ENCODE data around the gene ZMYND8. TPM values are rescaled to one million over a fixed set of nuclear protein-coding genes. Genes with fewer than 3 reads are reported as not detected.

The ZMYND8 gene
- total RNA-seq, 1 donor from 2014 or later: 57.6 TPM

DNA sequence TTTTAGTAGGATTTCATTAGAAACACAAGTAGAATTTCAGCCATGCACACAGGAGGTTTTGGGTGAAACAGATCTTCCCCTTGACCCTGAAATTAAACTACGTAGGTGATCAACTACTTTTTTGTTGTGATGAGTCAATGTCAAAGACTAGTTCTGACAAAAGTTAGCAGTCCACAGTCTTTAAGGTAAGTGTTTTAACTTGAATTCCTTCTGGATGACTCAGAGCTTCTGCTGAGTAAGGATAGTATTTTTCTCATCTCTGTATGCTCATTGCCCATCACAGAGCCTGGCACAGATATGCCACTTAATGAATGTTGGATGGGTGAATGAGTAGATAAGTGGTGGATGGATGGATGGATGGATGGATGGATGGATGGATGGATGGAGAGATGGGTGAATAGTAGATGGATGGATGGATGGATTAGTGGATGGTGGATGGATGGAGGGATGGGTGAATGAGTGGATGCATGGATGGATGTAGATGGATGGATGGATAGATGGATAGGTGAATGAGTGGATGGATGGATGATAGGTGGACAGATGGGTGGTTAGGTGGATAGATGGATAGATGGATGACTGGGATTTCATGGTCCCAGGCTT is 165.3 kb downstream of the ZMYND8 start:
- intact Hi-C loops (cut with DNase I): no loop called here
- peaks cover 6% of the 10 kb centered on the region for H3K4me1 ChIP-seq
- no peaks in the 10 kb centered on the region for H3K27me3 ChIP-seq (ENCODE audit: low read depth)
- no peaks in the 10 kb centered on the region for H3K9me3 ChIP-seq
- H3K36me3 ChIP-seq: no peaks in the 10 kb centered on the region
- no peak overlapping the region for H3K27ac ChIP-seq
- ATAC-seq (no peak), DNase-seq (no peak)
- no peak overlapping the region for H3K4me3 ChIP-seq
- TF ChIP-seq, protein P1, sequence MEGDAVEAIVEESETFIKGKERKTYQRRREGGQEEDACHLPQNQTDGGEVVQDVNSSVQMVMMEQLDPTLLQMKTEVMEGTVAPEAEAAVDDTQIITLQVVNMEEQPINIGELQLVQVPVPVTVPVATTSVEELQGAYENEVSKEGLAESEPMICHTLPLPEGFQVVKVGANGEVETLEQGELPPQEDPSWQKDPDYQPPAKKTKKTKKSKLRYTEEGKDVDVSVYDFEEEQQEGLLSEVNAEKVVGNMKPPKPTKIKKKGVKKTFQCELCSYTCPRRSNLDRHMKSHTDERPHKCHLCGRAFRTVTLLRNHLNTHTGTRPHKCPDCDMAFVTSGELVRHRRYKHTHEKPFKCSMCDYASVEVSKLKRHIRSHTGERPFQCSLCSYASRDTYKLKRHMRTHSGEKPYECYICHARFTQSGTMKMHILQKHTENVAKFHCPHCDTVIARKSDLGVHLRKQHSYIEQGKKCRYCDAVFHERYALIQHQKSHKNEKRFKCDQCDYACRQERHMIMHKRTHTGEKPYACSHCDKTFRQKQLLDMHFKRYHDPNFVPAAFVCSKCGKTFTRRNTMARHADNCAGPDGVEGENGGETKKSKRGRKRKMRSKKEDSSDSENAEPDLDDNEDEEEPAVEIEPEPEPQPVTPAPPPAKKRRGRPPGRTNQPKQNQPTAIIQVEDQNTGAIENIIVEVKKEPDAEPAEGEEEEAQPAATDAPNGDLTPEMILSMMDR (IDR thresholded peaks at IDR 0.05): no peak

DNA sequence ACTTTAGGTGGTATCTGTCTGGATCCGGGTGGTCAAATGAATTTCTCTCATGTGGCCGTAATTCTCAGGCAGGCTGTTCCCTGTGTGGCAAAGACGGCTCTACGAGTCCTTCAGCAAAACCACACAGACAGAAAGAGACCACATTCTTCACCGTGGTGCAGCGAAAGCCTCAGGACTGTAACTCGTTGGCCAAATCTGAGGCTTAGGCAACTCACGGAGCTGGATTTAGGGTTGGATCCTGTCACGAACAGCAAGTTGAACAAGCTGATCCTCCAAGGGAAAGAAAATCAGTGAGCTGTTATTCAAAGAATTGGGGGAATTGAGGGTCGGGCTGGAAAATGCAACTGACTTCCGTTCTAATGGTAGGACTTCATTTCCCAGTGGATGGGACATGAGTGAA is 167.4 kb downstream of the ZMYND8 start:
- no peaks in the 10 kb centered on the region for H3K27me3 ChIP-seq (ENCODE audit: low read depth)
- no peak for ATAC-seq
- no peak for DNase-seq
- TF ChIP-seq, protein P1 (IDR thresholded peaks at IDR 0.05): no peak
- H3K4me1 ChIP-seq: no peaks in the 10 kb centered on the region
- H3K36me3 ChIP-seq: no peaks in the 10 kb centered on the region
- no peaks in the 10 kb centered on the region for H3K9me3 ChIP-seq
- no peak overlapping the region for H3K4me3 ChIP-seq
- intact Hi-C loops (cut with DNase I): no loop called here
- H3K27ac ChIP-seq: no peak overlapping the region

DNA sequence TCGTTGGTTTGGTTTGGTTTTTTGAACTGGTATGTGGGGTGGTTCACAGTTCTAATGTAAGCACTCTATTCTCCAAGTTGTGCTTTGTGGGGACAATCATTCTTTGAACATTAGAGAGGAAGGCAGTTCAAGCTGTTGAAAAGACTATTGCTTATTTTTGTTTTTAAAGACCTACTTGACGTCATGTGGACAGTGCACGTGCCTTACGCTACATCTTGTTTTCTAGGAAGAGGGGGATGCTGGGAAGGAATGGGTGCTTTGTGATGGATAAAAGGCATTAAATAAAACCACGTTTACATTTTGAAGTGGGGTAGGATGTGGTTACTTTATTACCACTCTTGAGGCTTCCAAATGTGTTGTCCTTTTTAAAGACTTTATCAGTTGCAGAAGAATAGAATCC is 168.0 kb downstream of the ZMYND8 start:
- H3K36me3 ChIP-seq: no peaks in the 10 kb centered on the region
- DNase-seq: no peak
- H3K4me1 ChIP-seq: no peaks in the 10 kb centered on the region
- intact Hi-C loops (cut with DNase I): no loop called here
- no peak overlapping the region for H3K4me3 ChIP-seq
- no peaks in the 10 kb centered on the region for H3K9me3 ChIP-seq
- no peak for ATAC-seq
- no peak overlapping the region for H3K27ac ChIP-seq
- TF ChIP-seq, protein P1 (IDR thresholded peaks at IDR 0.05): no peak
- H3K27me3 ChIP-seq (ENCODE audit: low read depth): no peaks in the 10 kb centered on the region

DNA sequence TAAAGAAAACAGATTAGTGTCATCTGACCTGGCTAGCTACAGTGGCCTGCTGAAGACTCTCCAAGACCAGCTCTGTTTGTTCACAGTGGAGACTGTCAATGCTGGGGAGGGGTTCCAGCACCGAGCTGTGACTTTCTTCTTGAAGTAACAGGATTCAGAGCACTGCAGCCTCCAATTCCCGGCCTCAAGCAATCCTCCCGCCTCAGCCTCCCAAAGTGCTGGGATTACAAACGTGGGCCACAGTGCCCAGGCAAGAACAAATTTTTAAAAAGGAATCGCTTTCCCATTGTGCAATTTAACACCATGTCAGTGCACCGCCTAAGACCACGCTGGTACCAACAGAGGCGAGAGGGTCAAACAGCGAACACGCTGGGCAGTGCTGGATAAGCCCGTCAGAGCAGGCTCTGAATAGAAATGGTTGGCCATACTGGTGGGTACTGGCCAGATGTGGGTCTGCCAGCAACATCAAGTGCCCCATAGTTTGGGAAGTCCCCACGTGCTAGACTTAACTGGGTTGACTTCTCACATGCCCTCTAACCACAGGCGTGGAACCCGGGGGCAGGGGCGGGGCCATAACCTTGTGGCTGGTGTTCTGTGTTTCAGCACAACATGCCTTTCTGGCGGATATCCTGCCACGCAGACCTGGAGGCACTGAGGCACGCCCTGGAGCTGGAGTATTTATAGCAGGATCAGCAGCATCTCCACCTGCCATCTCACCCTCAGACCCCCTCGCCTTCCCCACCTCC is 168.9 kb downstream of the ZMYND8 start:
- DNase-seq (no peak), ATAC-seq (no peak)
- Histone ChIP-seq H3K4me3 (no peak overlapping the region), H3K36me3 (no peaks in the 10 kb centered on the region), H3K4me1 (no peaks in the 10 kb centered on the region), H3K27ac (no peak overlapping the region), H3K27me3 (ENCODE audit: low read depth) (no peaks in the 10 kb centered on the region), H3K9me3 (no peaks in the 10 kb centered on the region)
- TF ChIP-seq, protein P1 (IDR thresholded peaks at IDR 0.05): no peak
- intact Hi-C loops (cut with DNase I): no loop called here

DNA sequence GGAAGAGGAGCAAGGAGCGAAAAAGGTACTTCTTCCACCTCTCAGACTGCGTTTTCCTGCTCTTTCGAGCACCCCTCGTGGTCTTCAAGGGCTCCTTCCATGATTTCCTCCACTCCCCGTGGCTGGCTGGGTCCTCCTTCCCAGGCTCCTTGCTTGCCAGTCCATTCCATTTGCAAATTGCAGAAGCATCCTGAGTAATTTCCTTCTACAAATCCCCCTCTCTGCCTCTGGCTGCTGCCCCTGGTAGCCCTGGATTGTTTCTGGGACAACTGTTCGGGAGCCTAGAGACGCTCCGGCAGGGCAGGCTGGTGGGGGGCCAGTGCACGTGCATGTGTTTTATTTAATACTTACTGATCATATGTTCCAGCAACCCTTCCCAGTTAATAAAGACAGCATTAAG is 173.1 kb downstream of the ZMYND8 start:
- Histone ChIP-seq H3K9me3 (no peaks in the 10 kb centered on the region), H3K27me3 (ENCODE audit: low read depth) (no peaks in the 10 kb centered on the region), H3K4me3 (no peak overlapping the region), H3K36me3 (no peaks in the 10 kb centered on the region), H3K27ac (no peak overlapping the region), H3K4me1 (no peaks in the 10 kb centered on the region)
- intact Hi-C loops (cut with DNase I): no loop called here
- DNase-seq (no peak), ATAC-seq (no peak)
- TF ChIP-seq, protein P1 (IDR thresholded peaks at IDR 0.05): no peak
